Tibial nerve (tissue), 4 donors: ENCODE results near the gene PCDHGA12.

Source experiments
- CTCF ChIP-seq, 5 experiments: fragments of 200-600 bp in 3 of 5; fragments of 450-650 bp in 2 of 5; sonication (generic) in 3 of 5; IDR thresholded peaks; one replicate each; pipeline ENCODE4 v1.5.1; 2016 to 2019; ENCODE audit warnings: antibody characterized with exemption in 5 of 5, mild to moderate bottlenecking in 3 of 5, moderate library complexity in 2 of 5
- EP300 ChIP-seq, 2 donors: sonication (generic); formaldehyde crosslinking; IDR thresholded peaks; one replicate each; pipeline ENCODE4 v1.6.1; 2017; ENCODE audit warnings: antibody characterized with exemption in 2 of 2, mild to moderate bottlenecking in 1 of 2

- TF ChIP-seq CTCF (IDR thresholded peaks at IDR 0.05) (no peak), EP300 (IDR thresholded peaks at IDR 0.05) (no peak)
Observed at GRCh38 chr5:141441571-141442170, 11.4 kb downstream of the PCDHGA12 start.
